Testis (tissue), 2 donors: ENCODE results near the gene MID1.

Experiments used
- CTCF ChIP-seq, 3 experiments: fragments of 450-650 bp in 2 of 3; fragments of 200-600 bp in 1 of 3; sonication (generic) in 1 of 3; IDR thresholded peaks; one replicate each; pipeline ENCODE4 v1.5.1; 2016 to 2019; ENCODE audit warnings: antibody characterized with exemption in 3 of 3, mild to moderate bottlenecking in 2 of 3, moderate library complexity in 1 of 3
- POLR2A ChIP-seq: fragments of 450-650 bp; IDR thresholded peaks from one replicate; pipeline ENCODE4 v1.6.1; 2017; ENCODE audit warnings: antibody characterized with exemption, mild to moderate bottlenecking, moderate library complexity

- no peak for TF ChIP-seq CTCF (IDR thresholded peaks at IDR 0.05)
- TF ChIP-seq POLR2A = no peak
These were observed 28.9 kb upstream of the MID1 start for GRCh38 chrX:10649265-10649664.
